Skeletal muscle satellite cell (primary cell): Measurements from ENCODE around the gene PPP1CA.
"Not testable (repeated sequence)": the region's sequence is repeated elsewhere in the genome, so short reads cannot be mapped to it uniquely, and the experiment has no call there.

Source experiments
- H3K27me3 ChIP-seq: 2 replicates; pipeline ENCODE4 v1.7.0; 2013; ENCODE audit warnings: low read length; ENCODE audit not compliant: control insufficient read depth, insufficient read depth
- H3K36me3 ChIP-seq: 2 replicates; pipeline ENCODE4 v1.7.0; 2013; ENCODE audit warnings: mild to moderate bottlenecking, control low read depth, low read length; ENCODE audit not compliant: insufficient read depth
- H3K4me1 ChIP-seq: 2 replicates; pipeline ENCODE4 v1.7.0; 2013; ENCODE audit warnings: low read length; ENCODE audit not compliant: control insufficient read depth, insufficient read depth
- H3K4me2 ChIP-seq: 2 replicates; pipeline ENCODE4 v1.7.0; 2013; ENCODE audit warnings: mild to moderate bottlenecking, low read length
- H3K4me3 ChIP-seq: 2 replicates; pipeline ENCODE4 v1.7.0; 2013; ENCODE audit warnings: low read length
- H3K9ac ChIP-seq: 2 replicates; pipeline ENCODE4 v1.7.0; 2013; ENCODE audit warnings: mild to moderate bottlenecking, low read depth, low read length, moderate library complexity
- H3K9me3 ChIP-seq: replicated peaks from 2 replicates; pipeline ENCODE4 v1.7.0; 2013; ENCODE audit warnings: mild to moderate bottlenecking, control low read depth, low read length

The PPP1CA gene

GRCh38 chr11:67405196-67405567, 3.5 kb upstream of the PPP1CA start:
- H3K4me3 ChIP-seq, result no peak overlapping the region
- peaks cover 5% of the 10 kb centered on the region for H3K36me3 ChIP-seq
- H3K9ac ChIP-seq, result no peak overlapping the region
- H3K4me2 ChIP-seq, result no peak overlapping the region
- no peaks in the 10 kb centered on the region for H3K9me3 ChIP-seq
- peaks cover 18% of the 10 kb centered on the region for H3K4me1 ChIP-seq
- H3K27me3 ChIP-seq, result peaks cover 29% of the 10 kb centered on the region

- Histone ChIP-seq H3K9ac (no peak overlapping the region), H3K36me3 (peaks cover 7% of the 10 kb centered on the region), H3K4me1 (peaks cover 21% of the 10 kb centered on the region), H3K4me2 (no peak overlapping the region), H3K4me3 (no peak overlapping the region), H3K9me3 (no peaks in the 10 kb centered on the region), H3K27me3 (peaks cover 23% of the 10 kb centered on the region)
These were observed 3.0 kb upstream of the PPP1CA start for GRCh38 chr11:67404515-67405195.

GRCh38 chr11:67403085-67403484, 1.4 kb upstream of the PPP1CA start:
- H3K4me2 ChIP-seq, H3K4me3 ChIP-seq, H3K9me3 ChIP-seq, H3K9ac ChIP-seq, H3K27me3 ChIP-seq: not testable (repeated sequence)
- Histone ChIP-seq H3K4me1 (peaks cover 21% of the 10 kb centered on the region), H3K36me3 (peaks cover 23% of the 10 kb centered on the region)

- Histone ChIP-seq H3K4me2 (peak overlapping the region; percentile 88), H3K9ac (peak overlapping the region; percentile 77), H3K4me3 (peak overlapping the region; percentile 61), H3K4me1 (peaks cover 21% of the 10 kb centered on the region), H3K36me3 (peaks cover 31% of the 10 kb centered on the region)
- not testable (repeated sequence) for H3K9me3 ChIP-seq, H3K27me3 ChIP-seq
These were observed 658 bp upstream of the PPP1CA start for GRCh38 chr11:67402192-67402839.

- Histone ChIP-seq H3K9ac (peak overlapping the region; percentile 98), H3K36me3 (peaks cover 35% of the 10 kb centered on the region), H3K4me1 (peaks cover 21% of the 10 kb centered on the region), H3K27me3 (no peaks in the 10 kb centered on the region), H3K4me2 (peak overlapping the region; percentile 88), H3K4me3 (peak overlapping the region; percentile 97), H3K9me3 (no peaks in the 10 kb centered on the region)
These were observed 640 bp downstream of the PPP1CA start for GRCh38 chr11:67400942-67401494.

- Histone ChIP-seq H3K4me1 (peaks cover 21% of the 10 kb centered on the region), H3K9ac (peak overlapping the region; percentile 98), H3K4me3 (peak overlapping the region; percentile 97), H3K9me3 (no peaks in the 10 kb centered on the region), H3K27me3 (no peaks in the 10 kb centered on the region), H3K36me3 (peaks cover 41% of the 10 kb centered on the region), H3K4me2 (peak overlapping the region; percentile 88)
These were observed 1.3 kb downstream of the PPP1CA start for GRCh38 chr11:67400251-67400941.

- Histone ChIP-seq H3K4me1 (peaks cover 12% of the 10 kb centered on the region), H3K4me3 (peak overlapping the region; percentile 11), H3K9ac (peak overlapping the region; percentile 38), H3K36me3 (peaks cover 43% of the 10 kb centered on the region), H3K4me2 (peak overlapping the region; percentile 50), H3K9me3 (no peaks in the 10 kb centered on the region), H3K27me3 (no peaks in the 10 kb centered on the region)
These were observed 2.7 kb downstream of the PPP1CA start for GRCh38 chr11:67398661-67399563.

GRCh38 chr11:67397986-67398660, 3.5 kb downstream of the PPP1CA start:
- Histone ChIP-seq H3K27me3 (no peaks in the 10 kb centered on the region), H3K9me3 (no peaks in the 10 kb centered on the region), H3K4me1 (peaks cover 12% of the 10 kb centered on the region), H3K4me3 (no peak overlapping the region), H3K9ac (no peak overlapping the region), H3K4me2 (no peak overlapping the region), H3K36me3 (peaks cover 43% of the 10 kb centered on the region)

GRCh38 chr11:67397536-67397935, 4.1 kb downstream of the PPP1CA start:
- Histone ChIP-seq H3K9me3 (no peaks in the 10 kb centered on the region), H3K36me3 (peaks cover 43% of the 10 kb centered on the region), H3K27me3 (no peaks in the 10 kb centered on the region), H3K4me2 (no peak overlapping the region), H3K4me3 (no peak overlapping the region), H3K4me1 (peaks cover 15% of the 10 kb centered on the region), H3K9ac (no peak overlapping the region)

- peaks cover 14% of the 10 kb centered on the region for H3K4me1 ChIP-seq
- no peaks in the 10 kb centered on the region for H3K27me3 ChIP-seq
- no peaks in the 10 kb centered on the region for H3K9me3 ChIP-seq
- no peak overlapping the region for H3K4me3 ChIP-seq
- no peak overlapping the region for H3K4me2 ChIP-seq
- peaks cover 43% of the 10 kb centered on the region for H3K36me3 ChIP-seq
- H3K9ac ChIP-seq, result no peak overlapping the region
These were observed 4.9 kb downstream of the PPP1CA start for GRCh38 chr11:67396587-67397389.
